ENCODE results near the gene ABCG1. TPM values are rescaled to one million over a fixed set of nuclear protein-coding genes. Genes with fewer than 3 reads are reported as not detected.
A peak's percentile ranks its signal among the peaks of the same experiment; 100 is the strongest.
"Not testable (repeated sequence)": the region's sequence is repeated elsewhere in the genome, so short reads cannot be mapped to it uniquely, and the experiment has no call there.

The ABCG1 gene
- total and polyA plus RNA-seq, 4 donors, result 11.5 to 65.0 (median 35.0) TPM

DNA sequence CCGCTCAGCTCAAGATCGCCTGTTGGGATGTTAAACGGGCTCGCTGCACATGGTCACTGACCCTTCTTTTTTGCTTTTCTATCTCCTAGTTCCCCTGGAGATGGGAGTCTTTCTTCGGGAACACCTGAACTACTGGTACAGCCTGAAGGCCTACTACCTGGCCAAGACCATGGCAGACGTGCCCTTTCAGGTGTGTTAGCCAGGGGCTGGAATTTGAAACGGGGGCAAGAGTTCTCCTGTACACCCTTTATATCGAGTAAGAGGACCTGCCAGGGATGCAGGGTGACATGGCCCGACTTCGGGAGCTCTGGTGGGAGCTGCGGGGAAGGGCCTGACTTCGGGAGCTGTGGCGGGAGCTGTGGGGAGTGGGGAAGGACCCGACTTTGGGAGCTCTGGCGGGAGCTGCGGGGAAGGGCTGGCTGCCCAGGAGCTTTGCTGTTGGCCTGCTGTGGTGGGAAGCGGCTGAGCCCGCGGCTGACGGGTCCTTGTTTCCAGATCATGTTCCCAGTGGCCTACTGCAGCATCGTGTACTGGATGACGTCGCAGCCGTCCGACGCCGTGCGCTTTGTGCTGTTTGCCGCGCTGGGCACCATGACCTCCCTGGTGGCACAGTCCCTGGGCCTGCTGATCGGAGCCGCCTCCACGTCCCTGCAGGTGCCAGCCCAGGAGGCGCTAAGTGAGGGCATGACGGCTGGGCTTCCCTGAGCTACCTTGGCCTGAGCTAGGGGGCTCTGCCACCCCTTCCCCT is 72.2 kb downstream of the ABCG1 start:
- WGBS, 2 donors, result 93 to 95% methylated on average over 31 to 35 of the region's 35 CpGs
- Histone ChIP-seq H3K36me3 (ENCODE audit: control insufficient read depth in 4 of 4, insufficient read depth in 4 of 4, low read length in 4 of 4) (peaks cover 0 to 63% (median 7%) of the 10 kb centered on the region in 4 donors), H3K4me3 (no peak overlapping the region), H3K9ac (ENCODE audit: insufficient read depth in 1 of 2, low read length in 2 of 2) (no peak overlapping the region), H3K27me3 (ENCODE audit: control insufficient read depth in 3 of 3, insufficient read depth in 3 of 3, low read length in 2 of 3) (no peaks in the 10 kb centered on the region), H3K4me1 (ENCODE audit: control insufficient read depth in 5 of 5, insufficient read depth in 5 of 5, low read length in 5 of 5) (no peaks in the 10 kb centered on the region), H3K27ac (ENCODE audit: low read depth in 1 of 2, low read length in 1 of 2) (no peak overlapping the region), H3K9me3 (ENCODE audit: control insufficient read depth in 4 of 4, insufficient read depth in 3 of 4, low read length in 3 of 4) (peaks cover 0 to 4% (median 1%) of the 10 kb centered on the region in 4 donors)
- no peak for DNase-seq
- TF ChIP-seq, protein P1, sequence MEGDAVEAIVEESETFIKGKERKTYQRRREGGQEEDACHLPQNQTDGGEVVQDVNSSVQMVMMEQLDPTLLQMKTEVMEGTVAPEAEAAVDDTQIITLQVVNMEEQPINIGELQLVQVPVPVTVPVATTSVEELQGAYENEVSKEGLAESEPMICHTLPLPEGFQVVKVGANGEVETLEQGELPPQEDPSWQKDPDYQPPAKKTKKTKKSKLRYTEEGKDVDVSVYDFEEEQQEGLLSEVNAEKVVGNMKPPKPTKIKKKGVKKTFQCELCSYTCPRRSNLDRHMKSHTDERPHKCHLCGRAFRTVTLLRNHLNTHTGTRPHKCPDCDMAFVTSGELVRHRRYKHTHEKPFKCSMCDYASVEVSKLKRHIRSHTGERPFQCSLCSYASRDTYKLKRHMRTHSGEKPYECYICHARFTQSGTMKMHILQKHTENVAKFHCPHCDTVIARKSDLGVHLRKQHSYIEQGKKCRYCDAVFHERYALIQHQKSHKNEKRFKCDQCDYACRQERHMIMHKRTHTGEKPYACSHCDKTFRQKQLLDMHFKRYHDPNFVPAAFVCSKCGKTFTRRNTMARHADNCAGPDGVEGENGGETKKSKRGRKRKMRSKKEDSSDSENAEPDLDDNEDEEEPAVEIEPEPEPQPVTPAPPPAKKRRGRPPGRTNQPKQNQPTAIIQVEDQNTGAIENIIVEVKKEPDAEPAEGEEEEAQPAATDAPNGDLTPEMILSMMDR (IDR thresholded peaks at IDR 0.05; ENCODE audit: control extremely low read depth, extremely low read depth), result no peak
- no peak for ATAC-seq (ENCODE audit: insufficient read depth, low FRiP score)

DNA sequence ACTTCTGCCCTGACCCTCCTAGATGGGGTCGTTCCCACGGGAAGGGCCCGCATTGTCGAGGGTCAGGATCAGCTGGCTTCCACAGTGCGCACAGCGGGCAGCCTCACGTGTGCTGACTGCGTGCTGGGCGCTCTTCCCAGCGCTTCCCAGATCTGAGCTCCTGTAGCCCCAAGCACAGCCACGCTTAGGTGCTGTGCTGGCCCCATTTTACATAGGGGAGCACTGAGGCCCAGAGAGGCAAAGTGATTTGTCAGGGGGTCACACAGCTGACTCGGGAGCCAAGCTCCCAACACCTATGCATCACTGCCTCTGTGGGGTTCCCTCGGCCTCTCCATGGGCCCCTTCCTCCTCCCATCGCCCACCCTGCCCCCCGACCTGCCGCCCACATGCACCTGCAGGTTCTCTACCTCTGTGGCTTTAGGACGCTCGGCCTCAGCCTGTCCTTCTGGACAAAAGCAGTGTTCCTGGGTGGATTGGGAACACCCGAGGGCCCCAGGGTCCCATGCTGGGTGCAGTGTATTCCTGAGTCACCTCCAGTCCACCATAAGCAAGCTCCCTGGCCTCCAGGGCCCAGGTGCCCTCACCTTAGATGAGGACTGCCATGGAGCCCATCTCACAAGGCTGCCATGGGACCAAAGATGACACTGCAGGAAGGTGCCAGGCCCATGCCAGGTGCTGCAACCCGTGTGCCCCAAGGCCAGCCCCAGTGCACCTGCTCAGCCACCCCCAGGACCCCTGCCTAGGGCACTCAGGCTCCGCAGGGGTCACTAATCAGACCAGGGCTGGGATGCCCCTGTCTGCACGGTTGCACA is 73.0 kb downstream of the ABCG1 start:
- WGBS, 2 donors, result 93 to 95% methylated on average over 22 of the region's 22 CpGs
- Histone ChIP-seq H3K27ac (ENCODE audit: low read depth in 1 of 2, low read length in 1 of 2) (no peak overlapping the region), H3K9ac (ENCODE audit: insufficient read depth in 1 of 2, low read length in 2 of 2) (no peak overlapping the region), H3K4me3 (no peak overlapping the region), H3K27me3 (ENCODE audit: control insufficient read depth in 3 of 3, insufficient read depth in 3 of 3, low read length in 2 of 3) (no peaks in the 10 kb centered on the region), H3K36me3 (ENCODE audit: control insufficient read depth in 4 of 4, insufficient read depth in 4 of 4, low read length in 4 of 4) (peaks cover 0 to 61% (median 8%) of the 10 kb centered on the region in 4 donors), H3K4me1 (ENCODE audit: control insufficient read depth in 5 of 5, insufficient read depth in 5 of 5, low read length in 5 of 5) (no peaks in the 10 kb centered on the region), H3K9me3 (ENCODE audit: control insufficient read depth in 4 of 4, insufficient read depth in 3 of 4, low read length in 3 of 4) (peaks cover 0 to 4% (median 1%) of the 10 kb centered on the region in 4 donors)
- ATAC-seq (ENCODE audit: insufficient read depth, low FRiP score) (no peak), DNase-seq (no peak)
- TF ChIP-seq, protein P1 (IDR thresholded peaks at IDR 0.05; ENCODE audit: control extremely low read depth, extremely low read depth), result no peak

DNA sequence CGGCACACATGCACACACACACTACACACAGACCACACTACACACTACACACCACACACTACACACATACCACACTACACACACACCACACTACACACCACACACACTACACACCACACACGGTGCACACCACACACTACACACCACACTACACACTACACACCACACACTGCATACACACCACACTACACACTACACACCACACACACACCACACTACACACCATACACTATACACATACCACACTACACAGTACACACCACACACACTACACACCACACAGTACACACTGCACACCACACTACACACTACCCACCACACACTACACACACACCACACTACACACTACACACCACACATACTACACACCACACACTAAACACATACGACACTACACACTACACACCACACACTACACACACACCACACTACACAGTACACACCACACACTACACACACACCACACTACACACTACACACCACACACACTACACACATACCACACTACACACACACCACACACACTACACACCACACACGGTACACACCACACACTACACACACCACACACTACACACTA is 73.7 kb downstream of the ABCG1 start:
- DNase-seq; H3K4me1 ChIP-seq (ENCODE audit: control insufficient read depth in 5 of 5, insufficient read depth in 5 of 5, low read length in 5 of 5); H3K9ac ChIP-seq (ENCODE audit: insufficient read depth in 1 of 2, low read length in 2 of 2); ATAC-seq (ENCODE audit: insufficient read depth, low FRiP score); H3K9me3 ChIP-seq (ENCODE audit: control insufficient read depth in 4 of 4, insufficient read depth in 3 of 4, low read length in 3 of 4); H3K27me3 ChIP-seq (ENCODE audit: control insufficient read depth in 3 of 3, insufficient read depth in 3 of 3, low read length in 2 of 3); H3K4me3 ChIP-seq: not testable (repeated sequence)
- peaks cover 0 to 55% (median 9%) of the 10 kb centered on the region in 4 donors for H3K36me3 ChIP-seq (ENCODE audit: control insufficient read depth in 4 of 4, insufficient read depth in 4 of 4, low read length in 4 of 4)
- peak overlapping the region in 1 of 2 donors; percentile 4 for H3K27ac ChIP-seq (ENCODE audit: low read depth in 1 of 2, low read length in 1 of 2)
- WGBS, 2 donors, result 96 to 97% methylated on average over 4 of the region's 4 CpGs
